Measurements from ENCODE around the gene NEURL4.

Gene NEURL4

DNA sequence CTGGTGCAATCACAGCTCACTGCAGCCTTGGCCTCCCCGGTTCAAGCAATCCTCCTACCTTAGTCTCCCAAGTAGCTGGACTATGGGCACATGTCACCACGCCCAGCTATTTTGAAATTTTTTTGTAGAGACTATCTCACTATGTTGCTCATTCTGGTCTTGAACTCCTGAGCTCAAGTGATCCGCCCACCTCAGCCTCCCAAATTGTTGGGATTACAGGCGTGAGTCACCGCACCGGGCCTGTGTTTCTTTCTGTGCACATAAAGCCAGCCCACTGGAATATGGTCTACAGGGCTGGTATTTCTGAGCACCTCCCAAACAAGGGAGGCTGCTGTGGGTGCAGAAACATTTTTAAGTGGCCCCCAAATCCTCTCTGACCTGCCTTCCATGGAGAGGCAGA lies 34.2 kb upstream of the NEURL4 start:
- DNase-seq (ENCODE audit: low spot score) = no peak
- H3K4me3 ChIP-seq = no peak overlapping the region
- TF ChIP-seq, protein P1, sequence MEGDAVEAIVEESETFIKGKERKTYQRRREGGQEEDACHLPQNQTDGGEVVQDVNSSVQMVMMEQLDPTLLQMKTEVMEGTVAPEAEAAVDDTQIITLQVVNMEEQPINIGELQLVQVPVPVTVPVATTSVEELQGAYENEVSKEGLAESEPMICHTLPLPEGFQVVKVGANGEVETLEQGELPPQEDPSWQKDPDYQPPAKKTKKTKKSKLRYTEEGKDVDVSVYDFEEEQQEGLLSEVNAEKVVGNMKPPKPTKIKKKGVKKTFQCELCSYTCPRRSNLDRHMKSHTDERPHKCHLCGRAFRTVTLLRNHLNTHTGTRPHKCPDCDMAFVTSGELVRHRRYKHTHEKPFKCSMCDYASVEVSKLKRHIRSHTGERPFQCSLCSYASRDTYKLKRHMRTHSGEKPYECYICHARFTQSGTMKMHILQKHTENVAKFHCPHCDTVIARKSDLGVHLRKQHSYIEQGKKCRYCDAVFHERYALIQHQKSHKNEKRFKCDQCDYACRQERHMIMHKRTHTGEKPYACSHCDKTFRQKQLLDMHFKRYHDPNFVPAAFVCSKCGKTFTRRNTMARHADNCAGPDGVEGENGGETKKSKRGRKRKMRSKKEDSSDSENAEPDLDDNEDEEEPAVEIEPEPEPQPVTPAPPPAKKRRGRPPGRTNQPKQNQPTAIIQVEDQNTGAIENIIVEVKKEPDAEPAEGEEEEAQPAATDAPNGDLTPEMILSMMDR (IDR thresholded peaks at IDR 0.05) = no peak
- no peak overlapping the region for H3K27ac ChIP-seq

- no peak for DNase-seq (ENCODE audit: low spot score)
- H3K4me3 ChIP-seq = no peak overlapping the region
- TF ChIP-seq, protein P1 (IDR thresholded peaks at IDR 0.05) = no peak
- no peak overlapping the region for H3K27ac ChIP-seq
Measured at GRCh38 chr17:7361906-7362305, 32.8 kb upstream of the NEURL4 start.

DNA sequence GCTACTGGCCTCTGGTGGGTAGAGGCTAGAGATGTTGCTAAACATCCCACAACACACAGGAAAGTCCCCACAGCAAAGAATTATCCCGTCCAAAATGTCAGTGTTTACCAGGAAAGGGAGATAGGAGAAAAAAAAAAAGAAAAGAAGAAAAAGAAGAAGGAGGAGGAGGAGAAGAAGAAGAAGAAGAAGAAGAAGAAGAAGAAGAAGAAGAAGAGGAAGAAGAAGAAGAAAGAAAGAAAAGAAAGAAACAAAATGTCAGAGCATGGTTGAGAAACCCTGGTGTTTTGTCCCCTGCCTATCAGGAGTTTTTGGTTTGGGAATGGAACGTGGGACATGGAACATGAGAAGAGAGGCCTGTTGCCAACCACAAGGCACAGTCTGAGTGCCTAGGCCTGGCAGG lies 28.2 kb upstream of the NEURL4 start:
- DNase-seq (ENCODE audit: low spot score) = no peak
- Histone ChIP-seq H3K27ac (no peak overlapping the region), H3K4me3 (no peak overlapping the region)
- TF ChIP-seq, protein P1 (IDR thresholded peaks at IDR 0.05) = no peak

DNA sequence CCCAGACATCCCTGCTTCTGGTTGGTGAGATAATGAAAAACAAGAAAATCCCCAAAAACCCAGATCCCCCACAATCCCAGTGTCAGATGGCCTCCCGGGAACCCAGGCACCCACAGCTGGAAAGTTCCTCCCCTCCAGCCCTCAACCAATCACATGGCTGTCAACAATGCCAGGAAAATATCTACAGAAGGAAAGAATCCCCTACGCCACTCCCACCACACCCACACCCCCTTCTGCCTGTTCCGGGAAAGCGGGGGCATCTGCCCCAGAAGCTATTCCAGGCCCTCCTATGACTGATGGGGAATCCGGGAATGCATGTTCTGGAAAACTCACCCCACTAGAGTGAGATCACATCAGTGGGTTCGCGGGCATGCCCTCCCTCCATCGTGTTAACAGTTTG lies 27.6 kb upstream of the NEURL4 start:
- no peak for DNase-seq (ENCODE audit: low spot score)
- H3K27ac ChIP-seq = peak overlapping the region in 1 of 2 donors; percentile 39
- TF ChIP-seq, protein P1 (IDR thresholded peaks at IDR 0.05) = no peak
- no peak overlapping the region for H3K4me3 ChIP-seq

DNA sequence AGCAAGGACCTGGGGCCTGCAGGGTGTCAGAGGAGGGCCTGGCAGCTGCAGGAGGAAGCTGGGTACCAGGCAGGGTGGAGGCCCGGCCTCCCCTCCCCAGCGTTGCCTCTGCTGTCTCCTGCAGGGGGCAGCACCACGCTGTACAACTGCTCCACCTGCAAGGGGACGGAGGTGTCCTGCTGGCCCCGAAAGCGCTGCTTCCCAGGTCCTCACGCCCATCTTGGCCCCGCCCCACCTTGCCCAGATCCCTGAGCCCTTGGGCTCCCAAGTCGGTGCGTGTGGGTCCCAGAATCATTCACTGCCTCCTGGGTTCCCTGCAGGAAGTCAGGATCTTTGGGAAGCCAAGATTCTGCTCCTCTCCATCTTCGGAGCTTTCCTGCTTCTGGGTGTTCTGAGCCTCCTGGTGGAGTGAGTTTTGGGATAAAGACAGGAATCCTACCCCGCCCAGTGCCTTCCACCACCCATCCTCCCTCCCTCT lies 27.0 kb upstream of the NEURL4 start:
- H3K27ac ChIP-seq = peak overlapping the region in 1 of 2 donors; percentile 39
- no peak overlapping the region for H3K4me3 ChIP-seq
- no peak for DNase-seq (ENCODE audit: low spot score)
- TF ChIP-seq, protein P1 (IDR thresholded peaks at IDR 0.05) = peak; percentile 54

DNA sequence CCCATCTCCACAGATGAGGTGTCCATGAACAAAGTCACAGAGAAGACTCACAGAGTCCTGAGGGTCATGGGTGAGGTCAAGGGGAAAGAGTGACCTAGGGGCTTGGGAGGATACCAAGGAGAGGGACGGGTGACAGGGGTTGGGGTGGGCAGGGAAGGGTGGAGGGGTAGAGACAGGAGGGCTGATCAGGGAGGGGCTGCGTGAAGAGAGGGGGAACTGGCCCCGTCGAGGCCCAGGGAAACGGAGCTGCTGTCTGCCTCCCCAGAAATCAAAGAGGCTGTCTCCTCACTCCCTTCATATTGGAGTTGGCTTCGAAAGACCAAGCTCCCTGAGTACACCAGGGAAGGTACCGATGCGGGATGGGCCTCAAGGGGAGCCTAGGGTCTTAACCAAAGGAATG lies 26.4 kb upstream of the NEURL4 start:
- H3K27ac ChIP-seq = peak overlapping the region in 1 of 2 donors; percentile 42
- H3K4me3 ChIP-seq = no peak overlapping the region
- no peak for DNase-seq (ENCODE audit: low spot score)
- TF ChIP-seq, protein P1 (IDR thresholded peaks at IDR 0.05) = no peak

GRCh38 chr17:7355053-7355452 lies 25.9 kb upstream of the NEURL4 start, which contains the start of gene TMEM95:
TSS of gene TMEM95 (plus strand) at chr17:7355156. CDS start at chr17:7355205, 49 bp downstream.
- Histone ChIP-seq H3K4me3 (peak within 1 kb of the TSS; percentile 19), H3K27ac (peak within 1 kb of the TSS in 1 of 2 donors; percentile 42)
- TF ChIP-seq, protein P1 (IDR thresholded peaks at IDR 0.05) = no peak
- no peak for DNase-seq (ENCODE audit: low spot score)
